GM21447 (cell line): ENCODE data around the gene SYT9.

Source experiments
- ATAC-seq: cut with Tn5 transposase; IDR thresholded peaks from one replicate; pipeline ENCODE4 v1.9.1; 2021; ENCODE audit not compliant: unreplicated experiment

SYT9 gene

GRCh38 chr11:7454854-7455253 is 203.2 kb downstream of the SYT9 start:
- ATAC-seq = no peak

GRCh38 chr11:7457211-7457610 is 205.5 kb downstream of the SYT9 start:
- ATAC-seq = no peak

- no peak for ATAC-seq
Measured at GRCh38 chr11:7462706-7463105, 211.0 kb downstream of the SYT9 start.

- ATAC-seq = peak; percentile 84
Measured at GRCh38 chr11:7467652-7468051, 215.9 kb downstream of the SYT9 start.

GRCh38 chr11:7469351-7469865 is 217.7 kb downstream of the SYT9 start:
- no peak for ATAC-seq

GRCh38 chr11:7471071-7471470 is 219.4 kb downstream of the SYT9 start:
- ATAC-seq = no peak

- peak; percentile 94 for ATAC-seq
Measured at GRCh38 chr11:7473717-7474116, 222.0 kb downstream of the SYT9 start.

- ATAC-seq = no peak
Measured at GRCh38 chr11:7480113-7480512, 228.4 kb downstream of the SYT9 start.

- ATAC-seq = no peak
Measured at GRCh38 chr11:7484131-7484530, 232.4 kb downstream of the SYT9 start.

GRCh38 chr11:7484645-7485044 is 232.9 kb downstream of the SYT9 start:
- no peak for ATAC-seq

- no peak for ATAC-seq
Measured at GRCh38 chr11:7485186-7486097, 233.7 kb downstream of the SYT9 start, which contains the start of gene OLFML1. OLFML1 (plus strand) TSS chr11:7485506; CDS start chr11:7485876, 370 bp downstream.

GRCh38 chr11:7486098-7486780 is 234.5 kb downstream of the SYT9 start:
- ATAC-seq = no peak

GRCh38 chr11:7486781-7487140 is 235.1 kb downstream of the SYT9 start:
- no peak for ATAC-seq

- ATAC-seq = no peak
Measured at GRCh38 chr11:7487360-7487759, 235.7 kb downstream of the SYT9 start.

GRCh38 chr11:7488681-7489080 is 237.0 kb downstream of the SYT9 start:
- ATAC-seq = no peak

- ATAC-seq = no peak
Measured at GRCh38 chr11:7489376-7489775, 237.7 kb downstream of the SYT9 start.

- no peak for ATAC-seq
Measured at GRCh38 chr11:7490054-7490453, 238.3 kb downstream of the SYT9 start.

GRCh38 chr11:7490535-7490934 is 238.8 kb downstream of the SYT9 start:
- ATAC-seq = no peak

GRCh38 chr11:7492253-7492652 is 240.5 kb downstream of the SYT9 start:
- ATAC-seq = no peak

GRCh38 chr11:7493670-7494069 is 242.0 kb downstream of the SYT9 start:
- no peak for ATAC-seq

GRCh38 chr11:7494086-7494745 is 242.5 kb downstream of the SYT9 start:
- ATAC-seq = no peak
